ENCODE measurements around the gene TMEM184B. TPM values are rescaled to one million over a fixed set of nuclear protein-coding genes. Genes with fewer than 3 reads are reported as not detected.
A peak's percentile ranks its signal among the peaks of the same experiment; 100 is the strongest.

The TMEM184B gene
- total and polyA plus RNA-seq, 12 donors: 20.8 to 51.6 (median 42.3) TPM

DNA sequence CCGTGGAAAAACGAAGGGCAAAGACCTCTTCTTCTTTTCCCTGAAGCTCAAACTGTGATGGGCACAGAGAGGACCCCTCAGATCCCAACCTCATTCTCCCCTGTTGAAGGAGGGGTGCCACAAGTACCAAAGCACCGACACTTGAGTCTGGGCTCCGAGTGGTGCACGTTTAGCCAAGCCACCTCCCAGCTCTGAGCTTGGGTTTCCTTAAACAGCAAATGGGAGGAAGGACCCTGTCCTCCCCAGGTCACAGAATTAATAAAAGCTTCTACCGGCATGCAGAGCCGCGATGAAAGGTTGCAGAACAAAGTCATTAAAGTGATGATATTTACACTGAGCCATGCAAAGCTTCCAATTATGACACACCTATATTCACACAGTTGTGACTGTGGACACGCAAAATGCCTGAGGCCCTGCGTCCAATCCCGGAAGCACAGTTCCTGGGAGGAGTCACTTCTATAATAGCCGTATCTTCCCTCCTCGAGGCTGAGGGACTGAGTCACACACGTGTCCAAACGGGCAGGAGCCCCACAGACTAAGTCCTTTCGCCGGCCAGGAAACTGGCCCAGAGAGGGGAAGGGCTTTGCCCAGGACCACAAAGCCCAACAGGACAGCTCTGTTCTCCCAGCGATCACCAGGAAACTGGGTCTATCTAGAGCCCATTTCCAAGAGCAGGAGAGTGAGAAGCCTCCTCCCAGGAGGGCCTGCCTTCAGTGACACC, 45.3 kb upstream of the TMEM184B start:
- DNase-seq (peak; percentile 53 to 74), ATAC-seq (peak; percentile 43 to 71 (median 63))
- no peaks in the 10 kb centered on the region for H3K27me3 ChIP-seq
- peaks cover 31 to 48% (median 41%) of the 10 kb centered on the region in 9 donors for H3K4me1 ChIP-seq
- peak overlapping the region; percentile 88 to 98 (median 96) for H3K27ac ChIP-seq
- intact Hi-C loops (cut with DNase I): loop anchor here in 5 of 10 donors (2.0 to 10.0 kb wide), 4 partner anchors 45 to 113 kb away; partner anchors contain the start of genes TMEM184B (in 3 of the 5) and MAFF (in 2 of the 5)
- no peaks in the 10 kb centered on the region for H3K9me3 ChIP-seq
- peaks cover 0 to 8% (median 0%) of the 10 kb centered on the region in 9 donors for H3K36me3 ChIP-seq
- WGBS, 2 donors: 4 to 5% methylated on average over 18 of the region's 18 CpGs
- H3K4me3 ChIP-seq: peak overlapping the region in 9 of 10 donors; percentile 35 to 63 (median 59)
- TF ChIP-seq, protein P1, sequence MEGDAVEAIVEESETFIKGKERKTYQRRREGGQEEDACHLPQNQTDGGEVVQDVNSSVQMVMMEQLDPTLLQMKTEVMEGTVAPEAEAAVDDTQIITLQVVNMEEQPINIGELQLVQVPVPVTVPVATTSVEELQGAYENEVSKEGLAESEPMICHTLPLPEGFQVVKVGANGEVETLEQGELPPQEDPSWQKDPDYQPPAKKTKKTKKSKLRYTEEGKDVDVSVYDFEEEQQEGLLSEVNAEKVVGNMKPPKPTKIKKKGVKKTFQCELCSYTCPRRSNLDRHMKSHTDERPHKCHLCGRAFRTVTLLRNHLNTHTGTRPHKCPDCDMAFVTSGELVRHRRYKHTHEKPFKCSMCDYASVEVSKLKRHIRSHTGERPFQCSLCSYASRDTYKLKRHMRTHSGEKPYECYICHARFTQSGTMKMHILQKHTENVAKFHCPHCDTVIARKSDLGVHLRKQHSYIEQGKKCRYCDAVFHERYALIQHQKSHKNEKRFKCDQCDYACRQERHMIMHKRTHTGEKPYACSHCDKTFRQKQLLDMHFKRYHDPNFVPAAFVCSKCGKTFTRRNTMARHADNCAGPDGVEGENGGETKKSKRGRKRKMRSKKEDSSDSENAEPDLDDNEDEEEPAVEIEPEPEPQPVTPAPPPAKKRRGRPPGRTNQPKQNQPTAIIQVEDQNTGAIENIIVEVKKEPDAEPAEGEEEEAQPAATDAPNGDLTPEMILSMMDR (IDR thresholded peaks at IDR 0.05): no peak

DNA sequence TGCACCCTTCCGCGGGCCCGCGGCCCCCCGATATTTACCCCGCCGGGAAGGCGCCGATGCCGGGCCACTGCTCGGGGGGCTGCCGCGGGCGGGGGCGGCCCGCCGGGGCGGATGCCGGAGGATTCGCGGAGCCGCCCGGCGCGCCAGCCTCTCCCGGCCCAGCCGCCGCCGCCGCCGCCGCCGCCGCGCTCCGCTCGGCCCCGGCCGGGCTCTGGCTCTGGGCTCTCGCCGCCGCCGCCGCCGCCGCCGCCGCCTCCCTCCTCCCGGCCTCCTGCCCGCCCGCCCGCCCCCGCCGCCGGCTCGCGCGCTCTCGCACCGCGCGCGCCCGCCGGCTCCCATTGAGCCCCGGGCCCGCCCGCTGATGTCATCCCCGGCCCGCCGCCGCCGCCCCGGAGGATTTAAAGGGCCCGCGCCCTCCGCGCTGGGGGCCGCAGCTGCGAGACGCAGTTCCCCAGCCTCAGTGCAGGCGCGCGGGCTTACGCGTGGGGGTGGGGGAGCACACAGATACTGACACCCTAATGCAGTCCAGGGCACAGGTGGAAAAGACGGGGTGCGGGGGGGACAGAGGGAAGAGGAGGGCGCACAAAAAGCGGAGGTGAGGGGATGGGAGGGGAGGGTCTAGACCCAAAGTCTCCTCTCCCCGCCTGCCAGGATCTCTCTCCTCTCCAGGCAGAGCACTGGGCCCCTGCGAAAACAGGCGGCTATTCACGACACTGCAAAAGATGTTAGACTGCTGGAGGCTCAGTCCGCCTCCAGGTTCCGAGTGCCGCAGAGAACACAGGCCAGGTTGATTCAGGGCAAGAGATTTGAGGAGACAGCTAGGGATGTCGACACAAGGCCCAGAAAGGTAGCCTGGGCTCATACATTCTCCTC, 44.5 kb upstream of the TMEM184B start, which contains the start of gene CSNK1E:
CSNK1E (minus strand) TSS at position 312 of the 873 bp plus-strand sequence. CDS start 3,276 bp downstream, outside the sequence.
- Histone ChIP-seq H3K9me3 (no peaks in the 10 kb centered on the region), H3K27ac (peak within 1 kb of the TSS; percentile 96 to 100 (median 99)), H3K4me3 (peak within 1 kb of the TSS; percentile 75 to 96 (median 88)), H3K27me3 (no peaks in the 10 kb centered on the region), H3K36me3 (peaks cover 0 to 16% (median 0%) of the 10 kb centered on the region in 9 donors), H3K4me1 (peaks cover 34 to 56% (median 49%) of the 10 kb centered on the region in 9 donors)
- DNase-seq: peak; percentile 83 to 86
- WGBS, 2 donors: 2% methylated on average over 30 to 75 of the region's 98 CpGs
- intact Hi-C loops (cut with DNase I): loop anchor here in 5 of 10 donors (2.0 to 10.0 kb wide), 4 partner anchors 45 to 113 kb away; partner anchors contain the start of genes TMEM184B (in 3 of the 5) and MAFF (in 2 of the 5)
- peak; percentile 67 to 78 (median 71) for ATAC-seq
- TF ChIP-seq, protein P1 (IDR thresholded peaks at IDR 0.05): no peak

DNA sequence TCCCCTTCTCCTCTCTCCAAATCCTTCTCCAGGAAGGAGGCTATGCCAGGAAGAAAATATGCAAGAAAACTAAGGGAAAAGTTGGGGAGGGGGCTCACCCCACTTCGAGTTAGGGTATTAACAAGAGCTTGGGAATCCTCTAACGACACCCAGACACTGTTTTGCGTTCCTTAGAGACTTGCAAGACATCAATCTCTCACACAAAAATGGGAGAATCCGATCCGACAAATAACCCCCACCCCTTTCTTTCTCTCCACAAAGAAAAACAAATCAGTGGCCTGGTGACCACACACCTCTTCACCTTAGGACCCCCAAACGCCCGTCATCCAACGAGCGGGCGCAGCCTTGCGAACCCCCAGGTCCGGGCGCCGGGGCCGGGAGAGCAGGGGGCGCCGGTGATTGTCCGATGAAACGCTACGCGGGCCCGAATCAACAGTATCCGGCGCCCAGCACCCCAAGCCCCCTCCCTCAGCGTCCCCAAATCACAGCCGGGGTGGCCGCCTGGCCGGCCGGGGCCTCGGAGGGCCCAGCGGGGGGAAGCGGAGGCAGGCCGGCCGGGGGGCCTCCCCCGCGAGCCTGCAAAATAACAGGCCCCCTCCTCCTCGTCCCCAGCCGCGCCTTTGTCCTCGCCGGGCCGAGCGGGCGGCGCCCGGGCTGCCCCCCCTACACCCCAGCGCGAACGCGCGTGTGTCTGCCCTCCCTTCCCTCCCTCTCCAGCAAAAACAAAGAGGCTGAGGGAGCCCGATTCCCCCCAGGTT, 43.7 kb upstream of the TMEM184B start:
- TF ChIP-seq, protein P1 (IDR thresholded peaks at IDR 0.05): no peak
- Histone ChIP-seq H3K27me3 (no peaks in the 10 kb centered on the region), H3K36me3 (peaks cover 0 to 24% (median 4%) of the 10 kb centered on the region in 9 donors), H3K27ac (peak overlapping the region; percentile 96 to 100 (median 99)), H3K4me3 (peak overlapping the region; percentile 75 to 96 (median 88)), H3K4me1 (peaks cover 34 to 64% (median 57%) of the 10 kb centered on the region in 9 donors), H3K9me3 (no peaks in the 10 kb centered on the region)
- WGBS, 2 donors: 1% methylated on average over 38 to 52 of the region's 52 CpGs
- intact Hi-C loops (cut with DNase I): loop anchor here in 5 of 10 donors (2.0 to 10.0 kb wide), 4 partner anchors 44 to 112 kb away; partner anchors contain the start of genes TMEM184B (in 3 of the 5) and MAFF (in 2 of the 5)
- ATAC-seq: peak; percentile 14 to 57 (median 49)
- peak; percentile 73 to 76 for DNase-seq
